HG02571 (cell line): ENCODE measurements around the gene SLC19A3.
"Not testable (repeated sequence)": the region's sequence is repeated elsewhere in the genome, so short reads cannot be mapped to it uniquely, and the experiment has no call there.

ENCODE experiments used
- ATAC-seq: cut with Tn5 transposase; IDR thresholded peaks from one replicate; pipeline ENCODE4 v1.9.1; 2021; ENCODE audit warnings: mild to moderate bottlenecking, moderate library complexity; ENCODE audit not compliant: unreplicated experiment

SLC19A3 gene

GRCh38 chr2:227703961-227704360 is 13.9 kb downstream of the SLC19A3 start:
- no peak for ATAC-seq

- ATAC-seq: no peak
Measured at GRCh38 chr2:227703280-227703732, 14.5 kb downstream of the SLC19A3 start.

GRCh38 chr2:227701556-227701955 is 16.3 kb downstream of the SLC19A3 start:
- ATAC-seq: no peak

GRCh38 chr2:227696990-227697679 is 20.7 kb downstream of the SLC19A3 start:
- no peak for ATAC-seq

GRCh38 chr2:227687189-227687588 is 30.6 kb downstream of the SLC19A3 start:
- no peak for ATAC-seq

- ATAC-seq: no peak
Measured at GRCh38 chr2:227684258-227684657, 33.6 kb downstream of the SLC19A3 start.

GRCh38 chr2:227677928-227678327 is 39.9 kb downstream of the SLC19A3 start:
- no peak for ATAC-seq

- ATAC-seq: no peak
Measured at GRCh38 chr2:227674485-227674884, 43.3 kb downstream of the SLC19A3 start.

GRCh38 chr2:227673620-227674019 is 44.2 kb downstream of the SLC19A3 start:
- ATAC-seq: not testable (repeated sequence)

GRCh38 chr2:227671170-227671905 is 46.5 kb downstream of the SLC19A3 start:
- ATAC-seq: no peak

- not testable (repeated sequence) for ATAC-seq
Measured at GRCh38 chr2:227666631-227667170, 51.1 kb downstream of the SLC19A3 start, which contains the start of gene SCYGR5. TSS of gene SCYGR5 (plus strand) at chr2:227666804. CDS start at chr2:227666804, 0 bp downstream.

- ATAC-seq: no peak
Measured at GRCh38 chr2:227665189-227665940, 52.5 kb downstream of the SLC19A3 start.

GRCh38 chr2:227661827-227662226 is 56.0 kb downstream of the SLC19A3 start:
- ATAC-seq: no peak

GRCh38 chr2:227661025-227661649 is 56.7 kb downstream of the SLC19A3 start:
- ATAC-seq: no peak

- ATAC-seq: no peak
Measured at GRCh38 chr2:227657199-227657845, 60.5 kb downstream of the SLC19A3 start.

GRCh38 chr2:227655454-227655853 is 62.4 kb downstream of the SLC19A3 start:
- ATAC-seq: no peak

- no peak for ATAC-seq
Measured at GRCh38 chr2:227654426-227654825, 63.4 kb downstream of the SLC19A3 start.

GRCh38 chr2:227653419-227653818 is 64.4 kb downstream of the SLC19A3 start:
- no peak for ATAC-seq

- no peak for ATAC-seq
Measured at GRCh38 chr2:227643990-227644551, 73.8 kb downstream of the SLC19A3 start.

- no peak for ATAC-seq
Measured at GRCh38 chr2:227642656-227643055, 75.2 kb downstream of the SLC19A3 start.
